Measurements from ENCODE around the gene FURIN. TPM values are rescaled to one million over a fixed set of nuclear protein-coding genes. Genes with fewer than 3 reads are reported as not detected.
A peak's percentile ranks its signal among the peaks of the same experiment; 100 is the strongest.

The FURIN gene
- total and polyA plus RNA-seq, 2 of the 8 experiments (the other 6 are each of a cell fraction or from before 2014, with no cell fraction given) = 15.8 to 32.1 TPM

DNA sequence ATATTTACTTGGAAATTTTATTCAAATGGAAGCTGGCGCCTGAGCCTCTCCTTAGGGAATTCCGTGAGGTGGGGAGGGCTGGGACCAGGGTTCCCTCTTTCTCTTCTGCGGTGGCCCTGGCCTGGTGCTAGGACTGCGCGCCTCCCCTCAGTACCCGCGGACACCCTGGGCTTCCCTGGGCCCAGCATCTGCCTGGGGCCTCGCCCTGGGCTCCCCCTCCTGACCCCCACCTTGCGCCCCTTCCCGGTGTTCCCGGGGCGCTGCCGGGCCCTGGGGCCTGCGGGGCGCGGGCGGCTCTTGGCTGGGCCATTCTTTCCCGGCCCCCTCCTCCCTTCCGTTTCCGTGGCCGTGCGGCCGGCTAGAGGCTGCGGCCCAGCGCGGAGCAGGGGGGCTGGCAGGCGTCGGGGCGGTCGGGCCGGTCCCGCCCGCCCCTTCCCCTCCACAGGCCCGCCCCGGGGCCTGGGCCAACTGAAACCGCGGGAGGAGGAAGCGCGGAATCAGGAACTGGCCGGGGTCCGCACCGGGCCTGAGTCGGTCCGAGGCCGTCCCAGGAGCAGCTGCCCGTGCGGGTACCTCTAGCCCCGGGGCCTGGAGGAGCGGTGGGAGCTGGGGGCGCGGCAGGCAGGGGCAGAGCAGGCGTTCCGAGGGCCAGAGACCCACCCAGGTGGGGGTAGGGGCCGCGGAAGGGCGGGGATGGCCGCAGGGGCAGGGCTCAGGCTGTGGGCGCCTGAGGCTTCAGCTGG, 15.8 kb downstream of the FURIN start, which contains the start of gene FES (continued):
- TF ChIP-seq, protein P1, sequence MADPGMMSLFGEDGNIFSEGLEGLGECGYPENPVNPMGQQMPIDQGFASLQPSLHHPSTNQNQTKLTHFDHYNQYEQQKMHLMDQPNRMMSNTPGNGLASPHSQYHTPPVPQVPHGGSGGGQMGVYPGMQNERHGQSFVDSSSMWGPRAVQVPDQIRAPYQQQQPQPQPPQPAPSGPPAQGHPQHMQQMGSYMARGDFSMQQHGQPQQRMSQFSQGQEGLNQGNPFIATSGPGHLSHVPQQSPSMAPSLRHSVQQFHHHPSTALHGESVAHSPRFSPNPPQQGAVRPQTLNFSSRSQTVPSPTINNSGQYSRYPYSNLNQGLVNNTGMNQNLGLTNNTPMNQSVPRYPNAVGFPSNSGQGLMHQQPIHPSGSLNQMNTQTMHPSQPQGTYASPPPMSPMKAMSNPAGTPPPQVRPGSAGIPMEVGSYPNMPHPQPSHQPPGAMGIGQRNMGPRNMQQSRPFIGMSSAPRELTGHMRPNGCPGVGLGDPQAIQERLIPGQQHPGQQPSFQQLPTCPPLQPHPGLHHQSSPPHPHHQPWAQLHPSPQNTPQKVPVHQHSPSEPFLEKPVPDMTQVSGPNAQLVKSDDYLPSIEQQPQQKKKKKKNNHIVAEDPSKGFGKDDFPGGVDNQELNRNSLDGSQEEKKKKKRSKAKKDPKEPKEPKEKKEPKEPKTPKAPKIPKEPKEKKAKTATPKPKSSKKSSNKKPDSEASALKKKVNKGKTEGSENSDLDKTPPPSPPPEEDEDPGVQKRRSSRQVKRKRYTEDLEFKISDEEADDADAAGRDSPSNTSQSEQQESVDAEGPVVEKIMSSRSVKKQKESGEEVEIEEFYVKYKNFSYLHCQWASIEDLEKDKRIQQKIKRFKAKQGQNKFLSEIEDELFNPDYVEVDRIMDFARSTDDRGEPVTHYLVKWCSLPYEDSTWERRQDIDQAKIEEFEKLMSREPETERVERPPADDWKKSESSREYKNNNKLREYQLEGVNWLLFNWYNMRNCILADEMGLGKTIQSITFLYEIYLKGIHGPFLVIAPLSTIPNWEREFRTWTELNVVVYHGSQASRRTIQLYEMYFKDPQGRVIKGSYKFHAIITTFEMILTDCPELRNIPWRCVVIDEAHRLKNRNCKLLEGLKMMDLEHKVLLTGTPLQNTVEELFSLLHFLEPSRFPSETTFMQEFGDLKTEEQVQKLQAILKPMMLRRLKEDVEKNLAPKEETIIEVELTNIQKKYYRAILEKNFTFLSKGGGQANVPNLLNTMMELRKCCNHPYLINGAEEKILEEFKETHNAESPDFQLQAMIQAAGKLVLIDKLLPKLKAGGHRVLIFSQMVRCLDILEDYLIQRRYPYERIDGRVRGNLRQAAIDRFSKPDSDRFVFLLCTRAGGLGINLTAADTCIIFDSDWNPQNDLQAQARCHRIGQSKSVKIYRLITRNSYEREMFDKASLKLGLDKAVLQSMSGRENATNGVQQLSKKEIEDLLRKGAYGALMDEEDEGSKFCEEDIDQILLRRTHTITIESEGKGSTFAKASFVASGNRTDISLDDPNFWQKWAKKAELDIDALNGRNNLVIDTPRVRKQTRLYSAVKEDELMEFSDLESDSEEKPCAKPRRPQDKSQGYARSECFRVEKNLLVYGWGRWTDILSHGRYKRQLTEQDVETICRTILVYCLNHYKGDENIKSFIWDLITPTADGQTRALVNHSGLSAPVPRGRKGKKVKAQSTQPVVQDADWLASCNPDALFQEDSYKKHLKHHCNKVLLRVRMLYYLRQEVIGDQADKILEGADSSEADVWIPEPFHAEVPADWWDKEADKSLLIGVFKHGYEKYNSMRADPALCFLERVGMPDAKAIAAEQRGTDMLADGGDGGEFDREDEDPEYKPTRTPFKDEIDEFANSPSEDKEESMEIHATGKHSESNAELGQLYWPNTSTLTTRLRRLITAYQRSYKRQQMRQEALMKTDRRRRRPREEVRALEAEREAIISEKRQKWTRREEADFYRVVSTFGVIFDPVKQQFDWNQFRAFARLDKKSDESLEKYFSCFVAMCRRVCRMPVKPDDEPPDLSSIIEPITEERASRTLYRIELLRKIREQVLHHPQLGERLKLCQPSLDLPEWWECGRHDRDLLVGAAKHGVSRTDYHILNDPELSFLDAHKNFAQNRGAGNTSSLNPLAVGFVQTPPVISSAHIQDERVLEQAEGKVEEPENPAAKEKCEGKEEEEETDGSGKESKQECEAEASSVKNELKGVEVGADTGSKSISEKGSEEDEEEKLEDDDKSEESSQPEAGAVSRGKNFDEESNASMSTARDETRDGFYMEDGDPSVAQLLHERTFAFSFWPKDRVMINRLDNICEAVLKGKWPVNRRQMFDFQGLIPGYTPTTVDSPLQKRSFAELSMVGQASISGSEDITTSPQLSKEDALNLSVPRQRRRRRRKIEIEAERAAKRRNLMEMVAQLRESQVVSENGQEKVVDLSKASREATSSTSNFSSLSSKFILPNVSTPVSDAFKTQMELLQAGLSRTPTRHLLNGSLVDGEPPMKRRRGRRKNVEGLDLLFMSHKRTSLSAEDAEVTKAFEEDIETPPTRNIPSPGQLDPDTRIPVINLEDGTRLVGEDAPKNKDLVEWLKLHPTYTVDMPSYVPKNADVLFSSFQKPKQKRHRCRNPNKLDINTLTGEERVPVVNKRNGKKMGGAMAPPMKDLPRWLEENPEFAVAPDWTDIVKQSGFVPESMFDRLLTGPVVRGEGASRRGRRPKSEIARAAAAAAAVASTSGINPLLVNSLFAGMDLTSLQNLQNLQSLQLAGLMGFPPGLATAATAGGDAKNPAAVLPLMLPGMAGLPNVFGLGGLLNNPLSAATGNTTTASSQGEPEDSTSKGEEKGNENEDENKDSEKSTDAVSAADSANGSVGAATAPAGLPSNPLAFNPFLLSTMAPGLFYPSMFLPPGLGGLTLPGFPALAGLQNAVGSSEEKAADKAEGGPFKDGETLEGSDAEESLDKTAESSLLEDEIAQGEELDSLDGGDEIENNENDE (IDR thresholded peaks at IDR 0.05; ENCODE audit: insufficient replicate concordance, low read length) = no peak
- peak; percentile 50; the same call in 1 of the 2 replicates for TF ChIP-seq GABPA (IDR thresholded peaks at IDR 0.05; ENCODE audit: borderline replicate concordance, insufficient read depth, low read length)
- no peak for TF ChIP-seq ZNF274 (IDR thresholded peaks at IDR 0.05; ENCODE audit: borderline replicate concordance, extremely low read depth, low read length)
- TF ChIP-seq RBBP5 (IDR thresholded peaks at IDR 0.05; ENCODE audit: borderline replicate concordance, low read depth, low read length) = peak; percentile 37; the same call in 1 of the 2 replicates
- TF ChIP-seq TCF12 (IDR thresholded peaks at IDR 0.05; ENCODE audit: low read depth, low read length) = no peak

All from H1 (cell line).